ENCODE measurements around the gene ITGA6.

GRCh38 chr2:172449911-172450550 lies 22.6 kb downstream of the ITGA6 start:
- no peak for TF ChIP-seq CTCF (conservative IDR thresholded peaks at IDR 0.05; ENCODE audit: low read length)
- no peak for TF ChIP-seq EZH2phosphoT487 (IDR thresholded peaks at IDR 0.05; ENCODE audit: borderline replicate concordance, low read depth, low read length)

Data from OCI-LY7 (cell line).